Measurements from ENCODE around the gene CLK3.
"Not testable (repeated sequence)": the region's sequence is repeated elsewhere in the genome, so short reads cannot be mapped to it uniquely, and the experiment has no call there.

CLK3 gene

GRCh38 chr15:74646480-74646879 lies 30.8 kb downstream of the CLK3 start:
- no peak for DNase-seq

DNA sequence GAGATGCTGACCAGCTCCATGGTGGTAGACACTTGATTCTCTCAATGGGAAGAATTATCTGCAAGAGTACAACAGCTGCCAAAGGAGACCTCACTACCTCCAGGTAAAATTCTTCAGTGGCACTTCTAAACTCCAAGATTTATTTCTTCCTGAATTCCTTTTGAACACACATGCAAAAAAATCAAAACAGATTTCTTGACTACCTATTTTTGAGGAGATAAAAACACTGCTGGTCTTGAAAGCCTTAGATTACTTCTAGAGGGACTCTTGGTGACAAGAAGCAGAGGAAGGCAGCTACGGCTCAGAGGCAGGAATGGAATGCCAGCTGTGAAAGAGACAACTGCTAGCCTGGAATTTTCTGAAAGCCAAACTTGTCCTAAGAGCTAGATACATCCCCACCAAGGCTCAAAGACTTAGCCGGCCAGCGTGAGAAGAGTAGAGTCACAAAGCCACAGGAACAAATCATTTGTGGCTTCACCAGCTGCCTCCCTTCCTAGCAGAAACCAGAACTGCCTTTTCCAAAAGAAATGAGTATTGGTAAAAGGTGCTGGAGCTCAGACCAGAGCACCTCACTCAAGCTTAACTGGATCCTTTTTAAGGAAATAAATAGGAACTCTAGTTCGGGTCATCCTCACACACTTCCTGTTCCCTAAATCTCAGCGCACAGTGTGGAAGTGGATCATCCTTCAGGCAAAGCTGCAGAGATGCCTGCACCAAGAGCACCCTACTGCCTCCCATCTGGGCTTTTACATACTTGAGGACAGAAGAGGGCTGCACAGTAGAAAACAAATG lies 32.6 kb downstream of the CLK3 start:
- no peak for DNase-seq

- no peak for DNase-seq
These were observed 35.7 kb downstream of the CLK3 start for GRCh38 chr15:74651242-74651741.

- DNase-seq, result peak; percentile 73
These were observed 37.9 kb downstream of the CLK3 start for GRCh38 chr15:74653426-74654102.

DNA sequence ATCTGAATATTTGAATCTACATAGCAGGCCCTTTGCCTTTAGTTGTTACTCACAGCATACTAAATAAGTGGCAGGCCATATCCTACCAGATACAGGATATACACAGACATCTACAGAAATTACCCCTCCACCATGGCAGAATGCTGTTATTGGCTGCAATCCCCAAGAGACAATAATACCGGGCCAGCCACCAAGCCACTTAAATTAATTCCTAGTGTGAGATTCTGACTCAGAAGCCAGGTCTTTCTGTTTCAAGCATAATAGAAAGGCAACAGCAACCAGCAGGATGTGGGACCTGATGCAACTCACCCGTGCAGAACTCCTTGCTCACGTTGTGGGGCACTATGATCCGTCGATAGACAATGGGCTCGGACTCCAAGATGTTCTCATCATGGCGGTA lies 39.8 kb downstream of the CLK3 start:
- no peak for DNase-seq

DNA sequence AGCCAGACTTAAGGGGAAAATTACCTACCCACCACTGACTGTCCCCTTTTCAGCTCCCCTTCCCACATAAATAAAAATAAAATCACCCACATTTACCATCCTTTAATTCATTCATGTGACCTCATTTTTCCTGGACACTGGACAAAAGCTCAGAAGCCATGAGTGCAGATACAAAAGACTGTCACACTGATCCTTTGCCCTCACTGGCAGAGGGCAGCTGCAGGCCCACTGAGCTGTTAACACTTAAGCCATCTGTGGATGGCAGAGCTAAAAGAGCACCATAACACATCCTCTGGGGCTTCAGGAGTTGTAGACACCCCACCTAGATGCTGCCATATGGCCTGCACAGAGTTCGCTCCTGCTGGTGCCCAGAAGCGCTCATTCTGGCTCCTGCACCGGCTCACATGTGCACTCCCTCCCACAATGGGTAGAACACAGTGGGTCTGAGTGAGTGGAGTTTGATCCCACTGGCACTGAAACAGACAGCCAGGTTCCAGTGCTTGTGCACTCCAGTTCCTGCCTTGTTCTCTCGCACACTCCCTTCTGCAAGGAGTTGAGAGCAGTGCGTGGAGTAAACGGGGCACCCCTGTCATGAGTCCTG lies 41.4 kb downstream of the CLK3 start:
- no peak for DNase-seq

GRCh38 chr15:74657846-74658245 lies 42.2 kb downstream of the CLK3 start:
- peak; percentile 71 for DNase-seq

- not testable (repeated sequence) for DNase-seq
These were observed 45.6 kb downstream of the CLK3 start for GRCh38 chr15:74661280-74661679.

DNA sequence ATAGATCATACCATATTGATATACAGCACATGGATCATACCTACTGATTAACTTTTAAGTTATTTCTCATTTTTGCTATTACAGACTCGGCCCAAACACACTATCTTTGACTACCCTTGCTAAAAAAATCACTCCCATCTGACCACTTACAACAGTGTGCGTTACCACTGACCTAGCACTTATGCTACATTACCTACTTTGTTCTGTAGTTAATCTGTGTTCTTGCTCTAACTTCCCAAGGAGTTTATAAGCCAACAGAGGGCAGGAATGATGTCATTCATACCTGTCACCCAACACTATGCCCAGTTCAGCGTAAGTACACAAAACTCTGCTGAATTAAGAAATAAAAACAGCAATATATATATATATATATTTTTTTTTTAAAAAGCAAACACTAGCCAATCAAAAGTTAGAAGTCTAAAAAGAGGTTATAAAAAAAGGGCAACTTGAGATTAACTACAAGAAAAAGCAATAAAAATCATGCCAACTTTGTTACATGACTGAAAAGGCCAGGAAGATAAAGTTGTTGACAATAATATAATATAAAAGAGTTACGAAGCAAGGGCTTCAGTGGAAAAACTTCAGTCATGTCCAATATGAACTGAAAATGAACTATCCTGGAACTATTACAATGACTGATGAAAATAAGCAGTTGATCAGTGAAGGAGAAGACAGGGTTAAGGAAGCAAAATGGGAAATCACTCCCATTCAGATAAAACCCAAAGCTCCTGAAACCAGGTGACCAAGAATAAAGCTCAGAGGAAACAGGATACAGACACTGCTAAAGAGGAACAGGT lies 46.6 kb downstream of the CLK3 start:
- no peak for DNase-seq

- no peak for DNase-seq
These were observed 47.8 kb downstream of the CLK3 start for GRCh38 chr15:74663303-74664027.

DNA sequence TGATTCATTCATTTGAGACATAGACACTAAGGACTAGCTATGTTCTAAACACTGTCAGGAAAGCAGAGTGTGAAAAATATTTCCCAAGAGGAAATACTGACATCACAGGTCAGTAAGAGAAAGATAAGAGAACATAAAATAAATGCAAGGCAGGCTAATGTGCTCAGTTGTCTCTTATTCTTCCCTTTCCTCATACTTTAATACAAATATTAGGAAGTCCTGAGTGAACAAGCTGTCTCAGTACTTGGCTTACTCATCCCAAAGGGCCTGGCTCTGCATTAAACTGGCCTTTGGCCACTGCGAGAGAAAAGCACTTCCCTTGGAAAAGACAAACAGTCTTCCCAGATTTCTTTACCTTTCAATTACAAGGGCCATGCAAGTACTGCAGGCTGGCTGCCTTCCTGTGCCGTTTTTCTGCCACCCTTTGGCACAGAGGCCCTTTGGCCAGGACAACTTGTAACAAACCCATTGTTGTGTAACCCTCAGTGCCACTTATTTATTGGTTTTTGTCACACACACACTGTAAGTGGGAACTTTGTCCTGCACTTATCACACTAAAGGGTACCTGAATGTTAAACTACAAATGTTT lies 48.5 kb downstream of the CLK3 start:
- peak; percentile 35 for DNase-seq

- no peak for DNase-seq
These were observed 49.0 kb downstream of the CLK3 start for GRCh38 chr15:74664670-74665069.

GRCh38 chr15:74667975-74668374 lies 52.3 kb downstream of the CLK3 start:
- DNase-seq, result no peak

- DNase-seq, result no peak
These were observed 54.0 kb downstream of the CLK3 start for GRCh38 chr15:74669627-74670026.

- DNase-seq, result no peak
These were observed 58.5 kb downstream of the CLK3 start for GRCh38 chr15:74674161-74674560.

GRCh38 chr15:74676801-74677200 lies 61.2 kb downstream of the CLK3 start:
- DNase-seq, result no peak

All from EL (cell line).